RWPE2 (cell line): ENCODE results near the gene KISS1R.
A peak's percentile ranks its signal among the peaks of the same experiment; 100 is the strongest.

Experiments
- ATAC-seq: fragments of 200-7000 bp; cut with Tn5 transposase; 3 replicates; pipeline ENCODE4 v1.9.1; 2021; ENCODE audit warnings: low read depth
- DNase-seq: peaks from one replicate; pipeline ENCODE4 v3.0.0-alpha.2; 2020; ENCODE audit warnings: low spot score
- H3K27ac ChIP-seq: fragments of 450-650 bp; 2 replicates; pipeline ENCODE4 v1.5.1; 2017; ENCODE audit warnings: mild to moderate bottlenecking; ENCODE audit not compliant: poor library complexity, severe bottlenecking
- H3K27me3 ChIP-seq: fragments of 250-450 bp; sonication (Bioruptor Pico); 2 replicates; pipeline ENCODE4 v1.5.1; 2021; ENCODE audit warnings: mild to moderate bottlenecking, moderate library complexity; ENCODE audit not compliant: insufficient read depth, poor library complexity, severe bottlenecking
- H3K36me3 ChIP-seq: fragments of 250-450 bp; sonication (Bioruptor Pico); 2 replicates; pipeline ENCODE4 v1.5.1; 2020; ENCODE audit warnings: low read depth, mild to moderate bottlenecking, moderate library complexity
- H3K4me1 ChIP-seq: fragments of 250-450 bp; sonication (Bioruptor Pico); 2 replicates; pipeline ENCODE4 v1.5.1; 2021; ENCODE audit warnings: mild to moderate bottlenecking, moderate library complexity; ENCODE audit not compliant: insufficient read depth, poor library complexity, severe bottlenecking
- H3K4me3 ChIP-seq: fragments of 250-450 bp; sonication (Bioruptor Pico); 2 replicates; pipeline ENCODE4 v1.5.1; 2021; ENCODE audit warnings: mild to moderate bottlenecking, moderate library complexity; ENCODE audit not compliant: severe bottlenecking
- H3K9me3 ChIP-seq: fragments of 250-450 bp; sonication (Bioruptor Pico); 2 replicates; pipeline ENCODE4 v1.5.1; 2021; ENCODE audit warnings: mild to moderate bottlenecking, moderate library complexity; ENCODE audit not compliant: severe bottlenecking
- TF ChIP-seq, protein P1 (sequence below): fragments of 450-650 bp; IDR thresholded peaks from one replicate; pipeline ENCODE4 v1.5.1; 2017; ENCODE audit warnings: mild to moderate bottlenecking, moderate library complexity; ENCODE audit not compliant: poor library complexity, severe bottlenecking

The KISS1R gene

DNA sequence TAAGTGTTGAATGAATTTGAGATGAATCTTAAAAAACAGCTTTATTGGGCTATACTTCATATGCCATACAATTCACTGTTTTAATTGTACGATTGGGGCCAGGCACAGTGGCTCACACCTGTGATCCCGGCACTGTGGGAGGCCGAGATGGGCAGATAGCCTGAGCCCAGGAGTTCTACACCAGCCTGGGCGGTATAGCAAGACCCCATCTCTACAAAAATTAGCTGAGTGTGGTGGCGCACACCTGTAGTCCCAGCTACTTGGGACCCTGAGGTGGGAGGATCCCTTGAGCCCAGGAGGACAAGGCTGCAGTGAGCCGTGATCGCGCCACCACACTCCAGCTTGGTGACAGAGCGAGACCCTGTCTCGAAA, 19.0 kb downstream of the KISS1R start:
- Histone ChIP-seq H3K4me1 (peaks cover 13% of the 10 kb centered on the region), H3K27me3 (no peaks in the 10 kb centered on the region), H3K27ac (no peak overlapping the region), H3K9me3 (no peaks in the 10 kb centered on the region), H3K36me3 (peaks cover 4% of the 10 kb centered on the region; the same call in 1 of the 2 replicates), H3K4me3 (no peak overlapping the region)
- no peak for ATAC-seq
- no peak for DNase-seq
- TF ChIP-seq, protein P1, sequence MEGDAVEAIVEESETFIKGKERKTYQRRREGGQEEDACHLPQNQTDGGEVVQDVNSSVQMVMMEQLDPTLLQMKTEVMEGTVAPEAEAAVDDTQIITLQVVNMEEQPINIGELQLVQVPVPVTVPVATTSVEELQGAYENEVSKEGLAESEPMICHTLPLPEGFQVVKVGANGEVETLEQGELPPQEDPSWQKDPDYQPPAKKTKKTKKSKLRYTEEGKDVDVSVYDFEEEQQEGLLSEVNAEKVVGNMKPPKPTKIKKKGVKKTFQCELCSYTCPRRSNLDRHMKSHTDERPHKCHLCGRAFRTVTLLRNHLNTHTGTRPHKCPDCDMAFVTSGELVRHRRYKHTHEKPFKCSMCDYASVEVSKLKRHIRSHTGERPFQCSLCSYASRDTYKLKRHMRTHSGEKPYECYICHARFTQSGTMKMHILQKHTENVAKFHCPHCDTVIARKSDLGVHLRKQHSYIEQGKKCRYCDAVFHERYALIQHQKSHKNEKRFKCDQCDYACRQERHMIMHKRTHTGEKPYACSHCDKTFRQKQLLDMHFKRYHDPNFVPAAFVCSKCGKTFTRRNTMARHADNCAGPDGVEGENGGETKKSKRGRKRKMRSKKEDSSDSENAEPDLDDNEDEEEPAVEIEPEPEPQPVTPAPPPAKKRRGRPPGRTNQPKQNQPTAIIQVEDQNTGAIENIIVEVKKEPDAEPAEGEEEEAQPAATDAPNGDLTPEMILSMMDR = no peak

DNA sequence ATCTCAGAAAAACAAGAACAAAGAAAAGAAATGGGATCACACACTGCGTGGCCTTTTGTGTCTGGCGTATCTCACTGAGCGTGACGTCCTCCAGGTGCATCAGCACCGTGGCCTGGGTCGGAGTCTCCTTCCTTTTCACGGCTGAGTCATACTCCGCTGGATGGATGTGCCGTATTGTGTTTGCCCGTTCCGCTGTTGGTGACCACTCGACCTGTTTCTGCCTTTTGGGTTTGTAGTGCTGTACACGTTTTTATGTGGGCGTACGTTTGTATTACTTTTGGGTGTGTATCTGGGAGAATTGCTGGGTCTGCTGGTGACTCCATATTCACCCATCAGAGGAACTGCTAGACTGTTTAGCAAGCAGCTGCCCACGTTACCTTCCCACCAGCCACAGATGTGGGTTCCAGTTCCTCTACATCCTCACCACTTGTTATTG, 20.1 kb downstream of the KISS1R start:
- Histone ChIP-seq H3K36me3 (peaks cover 4% of the 10 kb centered on the region; the same call in 1 of the 2 replicates), H3K9me3 (no peaks in the 10 kb centered on the region), H3K4me1 (peaks cover 13% of the 10 kb centered on the region), H3K4me3 (no peak overlapping the region), H3K27ac (no peak overlapping the region), H3K27me3 (no peaks in the 10 kb centered on the region)
- ATAC-seq = no peak
- TF ChIP-seq, protein P1 = no peak
- DNase-seq = no peak

DNA sequence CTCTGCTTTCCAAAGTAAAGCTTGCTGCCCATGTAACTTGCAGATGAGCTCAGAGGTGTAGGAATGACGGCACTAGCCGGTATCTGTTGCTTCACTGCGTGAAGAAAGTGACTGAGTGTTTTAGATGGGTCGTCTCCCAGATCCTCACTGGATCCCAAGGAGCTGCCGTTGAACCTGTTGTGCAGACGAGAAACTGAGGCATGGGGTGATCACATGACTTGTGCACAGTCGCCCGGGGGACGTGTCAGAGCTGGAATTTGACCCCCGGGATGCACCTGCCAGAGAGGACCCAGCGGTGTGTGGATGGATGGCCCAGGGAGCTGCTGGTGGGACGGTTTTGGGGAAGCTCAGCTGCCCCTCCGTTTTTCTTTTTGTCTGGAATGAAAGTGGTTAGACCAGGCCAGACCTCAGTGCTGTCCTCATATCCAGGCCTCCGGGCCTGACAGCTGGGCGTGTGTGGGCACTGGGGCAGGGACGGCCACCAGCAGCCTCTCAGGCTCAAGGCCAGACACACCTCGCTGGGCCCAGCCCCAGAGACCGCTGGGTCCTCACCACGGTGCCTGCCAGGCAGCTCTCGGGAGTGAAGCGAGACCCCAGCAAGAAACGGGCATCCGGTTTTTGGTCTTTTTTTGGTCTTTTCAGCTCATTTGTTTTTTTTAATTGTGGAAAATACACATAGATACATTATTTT, 21.2 kb downstream of the KISS1R start:
- H3K4me1 ChIP-seq = peaks cover 8% of the 10 kb centered on the region
- H3K4me3 ChIP-seq = no peak overlapping the region
- ATAC-seq = no peak
- no peaks in the 10 kb centered on the region for H3K9me3 ChIP-seq
- H3K36me3 ChIP-seq = no peaks in the 10 kb centered on the region
- H3K27ac ChIP-seq = no peak overlapping the region
- no peak for DNase-seq
- no peaks in the 10 kb centered on the region for H3K27me3 ChIP-seq
- TF ChIP-seq, protein P1 = no peak

DNA sequence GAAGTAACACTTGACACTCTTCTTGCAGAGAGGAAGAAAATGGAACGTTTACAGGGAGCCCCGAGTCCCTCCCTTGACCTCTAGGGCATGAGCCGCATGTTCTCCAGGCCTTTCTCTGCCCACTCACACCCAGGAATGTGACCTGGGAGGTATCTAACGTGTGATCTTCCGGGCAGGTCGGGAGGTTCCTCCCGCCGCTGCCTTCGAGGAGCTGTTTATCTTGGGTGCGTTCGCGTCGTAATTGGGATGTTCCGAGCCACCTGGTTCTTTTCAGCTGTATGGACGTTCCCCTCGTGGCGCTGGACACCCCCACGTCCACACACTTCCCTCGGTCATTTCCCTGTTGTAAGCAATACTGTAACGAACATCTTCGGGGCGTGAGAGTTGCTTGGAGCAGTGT, 22.3 kb downstream of the KISS1R start:
- ATAC-seq = no peak
- TF ChIP-seq, protein P1 = no peak
- H3K4me3 ChIP-seq = no peak overlapping the region
- DNase-seq = no peak
- H3K4me1 ChIP-seq = no peaks in the 10 kb centered on the region
- H3K9me3 ChIP-seq = no peaks in the 10 kb centered on the region
- no peaks in the 10 kb centered on the region for H3K27me3 ChIP-seq
- H3K27ac ChIP-seq = no peak overlapping the region
- H3K36me3 ChIP-seq = no peaks in the 10 kb centered on the region

DNA sequence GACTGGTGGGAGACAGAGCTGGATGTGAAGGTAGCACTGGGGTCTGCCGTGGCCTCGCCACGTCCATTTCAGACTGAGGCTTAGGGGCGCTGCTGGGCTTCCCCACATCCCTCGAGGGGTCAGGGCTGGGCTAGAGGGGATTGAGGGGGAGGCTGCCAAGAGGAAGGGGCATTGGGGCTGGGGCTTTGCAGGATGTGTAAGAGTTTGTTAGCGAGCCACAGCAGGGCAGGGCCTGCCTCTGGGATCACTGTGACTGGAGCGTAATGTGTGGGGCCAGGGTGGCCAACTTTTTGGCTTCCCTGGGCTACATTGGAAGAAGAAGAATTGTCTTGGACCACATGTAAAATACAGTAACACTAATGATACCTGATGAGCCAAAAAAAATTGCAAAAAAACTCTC, 22.8 kb downstream of the KISS1R start:
- H3K4me3 ChIP-seq = no peak overlapping the region
- no peaks in the 10 kb centered on the region for H3K4me1 ChIP-seq
- peak overlapping the region; percentile 56 for H3K27ac ChIP-seq
- H3K9me3 ChIP-seq = no peaks in the 10 kb centered on the region
- ATAC-seq (no peak), DNase-seq (no peak)
- no peaks in the 10 kb centered on the region for H3K27me3 ChIP-seq
- TF ChIP-seq, protein P1 = no peak
- H3K36me3 ChIP-seq = no peaks in the 10 kb centered on the region
